ENCODE results near the gene IL1RAPL2. TPM values are rescaled to one million over a fixed set of nuclear protein-coding genes. Genes with fewer than 3 reads are reported as not detected.
"Not testable (repeated sequence)": the region's sequence is repeated elsewhere in the genome, so short reads cannot be mapped to it uniquely, and the experiment has no call there.

IL1RAPL2 gene
- total RNA-seq, 1 experiment from 2014 or later, result not detected

GRCh38 chrX:105701310-105702052 lies 1135.5 kb downstream of the IL1RAPL2 start:
- DNase-seq (ENCODE audit: low read depth), result no peak

DNA sequence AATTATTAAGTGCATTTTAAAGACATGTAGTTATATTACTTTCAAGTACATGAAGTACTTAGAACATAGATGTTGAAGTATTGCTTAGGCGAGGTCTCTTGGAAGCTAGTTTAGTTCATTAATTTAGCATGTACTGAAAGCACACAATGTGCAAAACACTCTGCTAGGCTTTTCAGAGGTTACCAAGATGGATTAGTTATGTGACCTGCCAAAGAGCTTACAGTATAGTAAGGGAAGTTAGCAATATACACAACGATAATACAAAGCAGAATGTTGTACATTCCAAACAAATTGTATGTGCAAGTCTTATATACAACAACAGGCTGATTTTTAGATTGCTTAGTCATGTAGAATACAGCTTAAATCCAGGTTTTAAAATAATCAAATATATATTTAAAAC lies 1137.9 kb downstream of the IL1RAPL2 start:
- no peak for DNase-seq (ENCODE audit: low read depth)

DNA sequence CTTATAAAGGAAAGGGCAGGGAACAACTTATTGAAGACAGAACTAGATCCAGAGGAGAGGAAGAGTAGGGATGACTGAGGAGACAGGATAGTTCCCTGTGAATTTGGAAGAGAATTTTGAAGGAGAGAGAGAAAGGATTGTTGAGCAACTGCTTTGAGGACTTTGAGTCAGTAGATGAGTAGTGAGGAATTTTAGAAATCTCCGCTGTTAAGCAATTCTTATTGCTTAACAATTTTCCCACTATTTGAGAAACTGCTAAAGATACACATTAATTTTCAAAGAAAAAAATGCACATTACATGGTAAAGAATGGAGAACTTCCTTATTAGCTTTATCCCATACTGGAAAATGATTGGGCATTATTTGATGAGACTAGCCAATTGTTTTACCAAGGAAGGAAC lies 1140.0 kb downstream of the IL1RAPL2 start:
- no peak for DNase-seq (ENCODE audit: low read depth)

- DNase-seq (ENCODE audit: low read depth), result no peak
Measured at GRCh38 chrX:105711805-105712204, 1145.8 kb downstream of the IL1RAPL2 start.

DNA sequence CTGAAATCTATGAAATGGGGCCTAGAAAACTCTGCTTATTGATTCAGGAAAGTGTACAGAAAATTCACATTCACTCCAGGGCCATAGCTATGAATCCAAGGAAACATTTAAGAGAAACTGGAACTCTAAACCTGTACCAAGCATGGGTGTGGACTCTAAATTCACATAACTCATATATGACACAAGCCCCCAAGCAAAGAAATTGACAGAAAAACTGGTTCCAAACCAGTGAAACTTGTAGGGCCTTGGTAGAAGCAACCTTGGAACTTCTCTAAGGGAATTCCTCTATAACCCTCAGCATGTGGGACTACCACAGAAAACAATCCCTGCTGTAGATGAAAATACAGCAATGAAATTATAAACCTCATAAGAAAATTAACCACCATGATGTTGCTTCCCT lies 1149.7 kb downstream of the IL1RAPL2 start:
- DNase-seq (ENCODE audit: low read depth), result no peak

- no peak for DNase-seq (ENCODE audit: low read depth)
Measured at GRCh38 chrX:105723966-105724735, 1158.2 kb downstream of the IL1RAPL2 start.

DNA sequence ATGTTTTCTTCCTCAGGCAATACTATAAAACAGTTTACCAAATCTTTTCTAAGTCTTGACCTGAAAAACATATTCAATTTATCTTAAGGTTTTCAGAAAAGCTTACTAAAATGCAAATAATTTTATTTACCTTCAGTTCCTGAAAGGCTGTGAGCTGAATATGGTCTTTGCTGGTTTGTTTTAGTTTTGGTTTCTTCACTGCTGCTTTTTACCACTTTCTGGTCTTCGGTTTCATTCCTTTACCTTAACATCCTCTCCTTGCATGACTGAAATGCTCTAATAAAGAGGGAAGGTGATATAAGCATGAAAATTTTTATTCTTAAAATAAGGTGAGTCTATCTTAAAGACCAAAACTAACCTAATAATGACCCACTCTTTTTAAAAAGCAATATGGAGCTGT lies 1159.2 kb downstream of the IL1RAPL2 start:
- DNase-seq (ENCODE audit: low read depth), result no peak

- no peak for DNase-seq (ENCODE audit: low read depth)
Measured at GRCh38 chrX:105738162-105738561, 1172.2 kb downstream of the IL1RAPL2 start.

GRCh38 chrX:105744291-105744690 lies 1178.3 kb downstream of the IL1RAPL2 start:
- DNase-seq (ENCODE audit: low read depth), result no peak

DNA sequence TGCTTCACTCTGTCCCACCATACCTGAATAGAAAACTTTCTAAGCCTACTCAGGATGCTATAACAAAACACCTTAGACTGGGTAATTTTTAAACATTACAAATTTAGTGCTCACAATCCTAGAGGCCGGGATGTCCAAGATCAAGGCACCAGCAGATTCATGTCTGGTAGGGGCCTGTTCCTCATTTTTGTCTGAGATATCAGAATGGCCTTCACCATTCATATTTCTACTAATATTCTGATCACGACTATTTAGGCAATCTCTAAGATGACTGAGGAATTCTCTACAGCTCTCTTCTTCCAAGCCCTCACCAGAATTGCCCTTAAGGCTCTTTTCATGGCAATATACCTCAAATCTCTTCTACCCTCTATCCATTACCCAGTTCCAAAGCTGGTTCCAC lies 1178.9 kb downstream of the IL1RAPL2 start:
- no peak for DNase-seq (ENCODE audit: low read depth)

- no peak for DNase-seq (ENCODE audit: low read depth)
Measured at GRCh38 chrX:105745863-105746262, 1179.9 kb downstream of the IL1RAPL2 start.

GRCh38 chrX:105752338-105752956 lies 1186.4 kb downstream of the IL1RAPL2 start:
- no peak for DNase-seq (ENCODE audit: low read depth)

GRCh38 chrX:105753411-105753810 lies 1187.4 kb downstream of the IL1RAPL2 start:
- DNase-seq (ENCODE audit: low read depth), result no peak

- no peak for DNase-seq (ENCODE audit: low read depth)
Measured at GRCh38 chrX:105754286-105754964, 1188.4 kb downstream of the IL1RAPL2 start.

GRCh38 chrX:105755109-105755508 lies 1189.1 kb downstream of the IL1RAPL2 start:
- DNase-seq (ENCODE audit: low read depth), result no peak

DNA sequence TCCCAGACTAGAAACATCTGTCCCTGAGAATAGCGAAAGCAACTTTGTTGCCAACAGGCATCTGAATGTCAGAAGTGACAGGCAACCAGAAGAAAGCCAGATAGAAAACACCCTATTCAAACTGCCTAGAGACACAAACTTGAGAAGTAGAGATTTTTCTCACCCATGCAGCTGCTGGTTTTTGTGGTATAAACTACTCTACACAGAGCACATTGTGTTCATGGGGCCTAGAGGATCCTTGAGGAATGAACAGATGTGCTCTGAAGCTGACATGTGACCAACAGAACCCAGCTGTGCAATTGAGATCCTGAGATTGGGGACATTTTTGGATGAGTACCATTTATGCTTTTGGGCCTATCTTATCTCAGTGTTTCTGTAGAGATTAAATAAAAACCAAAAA lies 1192.8 kb downstream of the IL1RAPL2 start:
- no peak for DNase-seq (ENCODE audit: low read depth)

DNA sequence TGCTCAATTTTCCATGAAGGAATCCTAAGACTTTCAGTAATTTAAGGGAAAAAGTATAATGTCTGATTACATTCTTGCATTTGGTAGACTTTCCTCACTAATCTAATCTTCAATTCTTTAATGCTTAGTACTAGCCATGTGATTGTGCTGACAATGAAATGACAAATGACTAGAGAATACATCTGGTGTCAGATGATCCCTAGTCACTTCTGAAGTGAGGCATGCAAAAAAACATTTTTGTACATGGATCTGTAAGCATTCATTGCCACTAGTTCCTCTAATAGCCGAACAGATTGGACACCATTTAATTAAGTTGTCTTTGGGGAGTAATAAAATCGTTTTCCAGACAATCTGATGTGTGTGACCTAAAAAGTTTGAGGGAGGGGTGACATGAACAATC lies 1193.6 kb downstream of the IL1RAPL2 start:
- DNase-seq (ENCODE audit: low read depth), result no peak

DNA sequence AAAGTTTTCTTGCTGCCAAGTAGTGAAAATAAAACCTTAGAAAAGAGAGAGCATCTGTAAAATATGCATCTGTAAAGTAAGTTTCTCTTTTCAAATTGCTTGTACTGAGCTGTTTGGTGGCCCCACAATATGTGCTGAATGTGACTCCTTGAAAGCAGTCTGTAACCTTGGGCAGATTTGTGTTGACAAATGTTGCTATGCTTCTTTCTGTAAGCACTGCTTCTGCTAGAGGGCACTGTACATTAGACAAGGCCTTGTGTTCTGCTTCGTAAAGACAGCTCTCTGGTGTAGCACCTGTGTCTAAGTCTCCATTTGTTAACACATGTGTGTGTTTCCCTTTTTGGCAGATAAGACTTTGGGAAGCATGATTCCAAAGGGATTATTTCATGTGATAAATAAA lies 1199.7 kb downstream of the IL1RAPL2 start:
- DNase-seq (ENCODE audit: low read depth), result no peak

DNA sequence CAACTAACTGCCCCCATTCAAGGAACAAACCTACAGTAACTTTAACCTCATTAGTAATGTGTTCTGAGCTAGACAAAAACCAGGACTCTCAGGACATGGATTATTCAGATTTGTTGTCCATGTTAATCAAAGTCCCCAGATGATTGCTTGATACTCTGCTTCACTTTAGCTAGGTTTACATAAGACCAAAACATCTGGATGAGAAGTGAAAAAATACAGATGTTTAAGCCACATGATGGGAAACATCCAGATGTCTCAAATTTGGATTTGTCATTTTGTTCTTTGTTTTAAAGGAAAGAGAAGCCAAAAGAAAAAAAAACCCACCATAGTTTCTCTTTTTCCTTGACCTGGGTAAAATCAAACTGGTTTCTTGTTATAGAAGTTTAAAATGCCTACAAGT lies 1207.8 kb downstream of the IL1RAPL2 start:
- no peak for DNase-seq (ENCODE audit: low read depth)

- no peak for DNase-seq (ENCODE audit: low read depth)
Measured at GRCh38 chrX:105775679-105776078, 1209.7 kb downstream of the IL1RAPL2 start.

GRCh38 chrX:105781804-105782203 lies 1215.8 kb downstream of the IL1RAPL2 start:
- no peak for DNase-seq (ENCODE audit: low read depth)

- not testable (repeated sequence) for DNase-seq (ENCODE audit: low read depth)
Measured at GRCh38 chrX:105796877-105797276, 1230.9 kb downstream of the IL1RAPL2 start.
